M059J (cell line): ENCODE measurements around the gene HADHB. TPM values are rescaled to one million over a fixed set of nuclear protein-coding genes. Genes with fewer than 3 reads are reported as not detected.
"Not testable (repeated sequence)": the region's sequence is repeated elsewhere in the genome, so short reads cannot be mapped to it uniquely, and the experiment has no call there.

Source experiments
- DNase-seq: peaks from one replicate; pipeline ENCODE4 v3.0.0-alpha.2; 2012; ENCODE audit warnings: low read depth
- total RNA-seq: library from RNA; depleted of rRNA; stranded (reverse); fragments of >200 nt; shearing (Covaris generic); gene quantifications from 2 replicates; pipeline ENCODE4 v1.2.3, GENCODE V29; 2014; rRNA removed

HADHB gene
- total RNA-seq, 1 experiment from 2014 or later: 83.1 TPM

DNA sequence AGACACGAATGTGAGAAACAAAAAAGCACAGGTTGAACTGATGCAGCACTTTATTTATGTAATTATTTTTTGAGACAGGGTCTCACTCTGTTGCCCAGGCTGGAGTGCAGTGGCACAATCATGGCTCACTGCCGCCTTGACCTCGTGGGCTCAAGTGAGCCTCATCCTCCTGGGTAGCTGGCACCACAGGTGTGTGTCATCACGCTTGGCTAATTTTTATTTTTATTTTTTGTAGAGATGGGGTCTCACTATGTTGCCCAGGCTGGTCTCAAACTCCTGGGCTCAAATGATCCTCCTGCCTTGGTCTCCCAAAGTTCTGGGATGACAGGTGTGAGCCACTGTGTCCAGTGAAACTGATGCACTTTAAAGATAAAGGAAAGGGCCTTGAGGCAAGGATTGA is 84.3 kb downstream of the HADHB start:
- DNase-seq: not testable (repeated sequence)

DNA sequence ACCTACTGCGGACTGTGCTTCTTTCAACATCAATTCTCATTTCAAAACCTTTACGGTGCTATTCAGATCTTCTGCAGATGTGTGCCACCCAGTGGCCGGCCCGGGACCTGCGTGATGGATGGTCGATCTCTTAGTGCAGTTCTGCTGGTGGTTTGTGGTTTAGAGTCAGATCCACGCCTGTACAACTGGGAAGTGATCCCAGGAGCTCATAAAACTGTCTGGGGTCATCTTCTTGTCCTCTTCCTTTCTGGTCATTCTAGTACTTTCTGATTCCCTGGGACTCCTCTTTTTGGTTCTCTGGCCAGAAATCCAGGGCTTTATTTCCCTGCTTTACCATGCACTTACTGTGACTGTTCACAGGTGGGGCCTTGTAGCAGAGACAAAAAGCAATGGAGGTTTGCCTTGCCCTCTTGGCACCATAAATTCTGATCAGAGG is 85.4 kb downstream of the HADHB start:
- DNase-seq: peak; percentile 87

DNA sequence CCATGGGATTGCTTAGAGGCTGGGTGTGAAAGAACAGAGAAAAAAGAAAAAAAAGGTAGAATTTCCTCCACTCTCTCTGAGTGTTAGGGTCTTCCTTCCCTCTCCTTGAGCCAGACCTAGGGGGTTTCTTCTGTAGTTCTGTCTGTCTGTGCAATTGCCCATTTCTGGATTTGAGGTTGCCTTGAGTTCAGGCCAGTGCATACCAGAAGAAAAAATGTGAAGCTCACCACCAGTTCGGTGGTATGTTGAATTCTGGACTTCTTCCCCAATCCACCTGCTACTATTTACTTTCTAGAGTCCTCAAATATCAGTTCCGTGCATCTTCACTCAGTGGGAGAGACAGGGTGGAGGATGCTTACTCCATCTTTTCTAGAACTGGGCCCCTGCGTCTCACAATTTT is 85.9 kb downstream of the HADHB start:
- no peak for DNase-seq

DNA sequence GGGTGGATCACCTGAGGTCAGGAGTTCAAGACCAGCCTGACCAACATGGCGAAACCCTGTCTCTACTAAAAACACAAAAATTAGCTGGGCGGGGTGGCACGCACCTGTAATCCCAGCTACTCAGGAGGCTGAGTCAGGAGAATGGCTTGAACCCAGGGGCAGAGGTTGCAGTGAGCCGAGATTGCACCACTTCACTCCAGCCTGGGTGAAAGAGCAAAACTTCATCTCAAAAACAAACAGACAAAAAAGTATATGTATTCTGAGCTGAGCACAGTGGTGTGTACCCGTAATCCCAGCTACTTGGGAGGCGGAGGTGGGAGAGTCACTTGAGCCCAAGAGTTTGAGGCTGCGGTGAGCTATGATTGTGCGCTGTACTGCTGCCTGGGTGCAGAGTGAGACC is 86.6 kb downstream of the HADHB start:
- DNase-seq: not testable (repeated sequence)

DNA sequence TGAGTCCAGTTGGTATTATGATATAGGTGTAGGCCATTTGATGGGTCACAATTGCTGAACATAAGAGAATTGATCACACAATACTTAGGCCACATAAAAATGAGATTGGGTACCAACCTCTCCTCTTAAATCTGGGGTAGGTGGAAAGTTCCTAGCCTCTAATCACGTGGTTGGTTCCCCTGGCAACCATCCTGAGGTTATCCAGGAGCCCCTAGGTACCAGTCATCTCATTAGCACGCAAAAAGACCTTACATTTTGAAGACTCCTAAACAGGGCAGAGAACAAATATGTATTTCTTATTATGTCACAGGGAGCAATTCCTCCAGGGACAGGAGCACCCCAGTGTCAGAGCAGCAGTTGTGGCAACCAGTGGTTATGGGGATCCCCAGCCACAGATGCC is 88.6 kb downstream of the HADHB start:
- DNase-seq: no peak

DNA sequence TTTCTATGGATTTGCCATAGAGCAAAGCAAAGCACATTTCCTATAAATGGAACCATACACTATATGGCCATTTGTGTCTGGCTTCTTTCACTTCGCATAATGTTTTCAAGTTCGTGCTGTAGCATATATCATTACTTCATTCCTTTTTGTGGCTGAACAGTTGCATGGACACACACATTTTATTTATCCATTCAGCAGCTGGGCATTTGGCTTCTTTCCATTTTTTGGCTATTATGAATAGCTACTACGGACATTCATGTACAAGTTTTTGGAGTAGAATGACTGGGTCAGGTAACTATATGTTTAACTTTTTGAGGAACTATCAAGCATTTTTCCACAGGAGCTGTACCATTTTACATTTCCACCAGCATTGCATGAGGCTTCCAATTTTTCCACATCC is 90.5 kb downstream of the HADHB start:
- no peak for DNase-seq

DNA sequence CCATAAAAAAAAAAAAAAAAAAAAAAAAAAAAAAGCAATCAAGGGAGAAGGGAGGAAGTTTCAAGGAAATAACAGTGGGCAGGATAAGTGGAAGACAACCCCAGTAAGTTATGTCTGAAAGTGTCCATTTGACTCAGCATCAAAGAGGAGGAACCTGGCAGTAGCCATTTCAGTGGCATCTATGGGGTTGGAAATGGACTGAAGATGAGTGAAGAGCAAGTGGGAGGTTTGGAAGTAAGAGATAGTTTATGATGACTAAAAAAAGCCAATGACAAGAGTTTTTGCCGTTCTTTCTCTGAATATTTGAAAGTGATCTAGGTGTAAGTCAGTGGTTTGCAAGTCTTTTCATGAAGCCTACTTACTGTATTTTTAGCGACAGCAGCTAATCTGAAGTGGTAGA is 92.0 kb downstream of the HADHB start:
- no peak for DNase-seq

DNA sequence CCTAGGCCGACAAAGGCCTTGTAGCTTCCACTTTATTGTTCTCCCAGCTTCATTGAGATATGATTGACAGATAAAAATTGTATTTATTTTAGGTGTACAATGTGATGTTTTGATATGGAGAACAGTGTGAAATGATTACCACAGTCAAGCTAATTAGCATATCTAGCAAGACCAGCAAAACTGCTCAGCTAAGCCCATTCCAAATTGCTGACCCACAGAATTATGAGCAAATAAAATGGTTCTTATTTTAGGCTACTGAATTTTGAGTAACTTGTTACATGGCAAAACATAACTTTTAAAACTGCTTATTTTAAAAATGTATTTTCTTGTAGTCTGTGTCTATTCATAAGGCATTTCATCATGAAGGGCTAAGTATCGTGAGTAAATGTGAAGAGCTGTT is 92.6 kb downstream of the HADHB start:
- no peak for DNase-seq

Other genes starting within 250 kb of the HADHB start
- 71.0 and 115 TPM in 2 replicates for gene RAB10, start 210.9 kb upstream of the HADHB start, total RNA-seq
- gene GAREM2, start 71.9 kb upstream of the HADHB start, total RNA-seq: 0.20 TPM in 1 of 2 replicates, not detected in the other
- gene HADHA, start 307 bp upstream of the HADHB start, total RNA-seq: 81.8 and 98.4 TPM in 2 replicates
- gene SELENOI, start 101.2 kb downstream of the HADHB start, total RNA-seq: 11.6 and 19.8 TPM in 2 replicates
- gene ADGRF3, start 101.8 kb downstream of the HADHB start, total RNA-seq: 0.10 and 0.12 TPM in 2 replicates
- not detected in 2 replicates for gene DRC1, start 157.0 kb downstream of the HADHB start, total RNA-seq
- 0.05 TPM in 1 of 2 replicates, not detected in the other for gene OTOF, start 233.2 kb downstream of the HADHB start, total RNA-seq